A549 (cell line): ENCODE data around the gene MEF2C. TPM values are rescaled to one million over a fixed set of nuclear protein-coding genes. Genes with fewer than 3 reads are reported as not detected.

Source experiments
- ATAC-seq, 2 experiments: fragments of 200-7000 bp in 1 of 2; fragments of >200 bp in 1 of 2; cut with Nextera tagmentation in 1 of 2; cut with Tn5 transposase in 1 of 2; 3 replicates each; pipeline versions ENCODE4 v1.8.0 to v1.9.1; 2018 to 2020; ENCODE audit warnings: mild to moderate bottlenecking in 1 of 2, moderate library complexity in 1 of 2
- CTCF ChIA-PET: fragments of 300-600 bp; sonication (Branson Sonifier 250); formaldehyde crosslinking; extraction: SDS; loops from one replicate; lab custom pipeline; 2021; ENCODE audit warnings: antibody characterized with exemption, inconsistent platforms; lab: Yijun Ruan, JAX
- POLR2A ChIA-PET: fragments of 350-600 bp; formaldehyde crosslinking; extraction: SDS; loops from one replicate; lab custom pipeline; 2021; ENCODE audit warnings: antibody characterized with exemption, inconsistent platforms; lab: Yijun Ruan, JAX
- DNase-seq, 2 experiments: peaks; one replicate each; pipeline versions ENCODE4 v3.0.0 to v3.0.0-alpha.2; 2011 to 2016; ENCODE audit warnings: low read depth in 1 of 2, low spot score in 1 of 2
- FAIRE-seq: peaks from 2 replicates; lab custom pipeline; 2011; peaks lifted over from hg19 to GRCh38; lab: Jason Lieb, UNC
- H3K27ac ChIP-seq, 2 experiments: fragments of >200 bp; sonication (Bioruptor Twin); formaldehyde crosslinking; 3 replicates each; pipeline ENCODE4 v1.5.1; 2016 to 2017
- H3K4me1 ChIP-seq: fragments of >200 bp; sonication (Bioruptor Twin); formaldehyde crosslinking; 3 replicates; pipeline ENCODE4 v1.6.1; 2016
- H3K4me2 ChIP-seq: fragments of >200 bp; sonication (Bioruptor Twin); formaldehyde crosslinking; 3 replicates; pipeline ENCODE4 v1.6.1; 2016
- H3K4me3 ChIP-seq: fragments of >200 bp; sonication (Bioruptor Twin); formaldehyde crosslinking; 3 replicates; pipeline ENCODE4 v1.5.1; 2016
- H3K9me3 ChIP-seq: fragments of >200 bp; sonication (Bioruptor Twin); formaldehyde crosslinking; 3 replicates; pipeline ENCODE4 v1.6.1; 2016
- BHLHE40 ChIP-seq: IDR thresholded peaks from 2 replicates; pipeline ENCODE4 v1.6.1; 2012; ENCODE audit warnings: low read depth, low read length, inconsistent platforms
- CBX8 ChIP-seq: fragments of 200-600 bp; sonication (generic); IDR thresholded peaks from 2 replicates; pipeline ENCODE4 v1.6.1; 2016
- CEBPB ChIP-seq, 2 experiments: fragments of >200 bp in 1 of 2; sonication (Bioruptor Twin) in 1 of 2; formaldehyde crosslinking in 1 of 2; IDR thresholded peaks; 2 replicates each; pipeline ENCODE4 v1.6.1; 2012 to 2016
- CHD4 ChIP-seq: fragments of 200-600 bp; sonication (generic); IDR thresholded peaks from 2 replicates; pipeline ENCODE4 v1.6.1; 2016; ENCODE audit warnings: antibody characterized with exemption, mild to moderate bottlenecking, borderline replicate concordance
- E2F6 ChIP-seq: IDR thresholded peaks from 2 replicates; pipeline ENCODE4 v1.6.1; 2012; ENCODE audit warnings: low read depth, borderline replicate concordance
- ELK1 ChIP-seq: fragments of 150-350 bp; IDR thresholded peaks from 2 replicates; pipeline ENCODE4 v1.6.1; 2014; ENCODE audit warnings: low read depth, mild to moderate bottlenecking, low read length
- EP300 ChIP-seq, 2 experiments: fragments of >200 bp; sonication (Bioruptor Twin); formaldehyde crosslinking; IDR thresholded peaks; 2 replicates in 1 of 2; 3 replicates in 1 of 2; pipeline ENCODE4 v1.6.1; 2016 to 2017
- ESRRA ChIP-seq: fragments of 150-350 bp; IDR thresholded peaks from 2 replicates; pipeline ENCODE4 v1.6.1; 2014; ENCODE audit warnings: mild to moderate bottlenecking, low read length, borderline replicate concordance
- GATA3 ChIP-seq: IDR thresholded peaks from 2 replicates; pipeline ENCODE4 v1.6.1; 2012; ENCODE audit warnings: borderline replicate concordance
- HOXA7 ChIP-seq: fragments of 250-450 bp; sonication (Bioruptor Pico); IDR thresholded peaks from 2 replicates; pipeline ENCODE4 v1.5.0; 2020; ENCODE audit warnings: mild to moderate bottlenecking, moderate library complexity
- HOXB13 ChIP-seq: fragments of 250-450 bp; sonication (Bioruptor Pico); IDR thresholded peaks from 2 replicates; pipeline ENCODE4 v1.5.0; 2020; ENCODE audit warnings: low read depth, mild to moderate bottlenecking, moderate library complexity
- HOXB5 ChIP-seq: fragments of 250-450 bp; sonication (Bioruptor Pico); IDR thresholded peaks from 2 replicates; pipeline ENCODE4 v1.5.0; 2020; ENCODE audit warnings: mild to moderate bottlenecking, moderate library complexity
- JUN ChIP-seq, 2 experiments: fragments of >200 bp; sonication (Bioruptor Twin); formaldehyde crosslinking; IDR thresholded peaks; 2 replicates in 1 of 2; 3 replicates in 1 of 2; pipeline ENCODE4 v1.6.1; 2016 to 2017
- JUNB ChIP-seq: fragments of >200 bp; sonication (Bioruptor Twin); formaldehyde crosslinking; IDR thresholded peaks from 2 replicates; pipeline ENCODE4 v1.6.1; 2016
- MAFK ChIP-seq: fragments of 450-650 bp; IDR thresholded peaks from 2 replicates; pipeline ENCODE4 v1.6.1; 2014; ENCODE audit not compliant: partially characterized antibody
- MAZ ChIP-seq: fragments of 150-350 bp; IDR thresholded peaks from 2 replicates; pipeline ENCODE4 v1.6.1; 2014; ENCODE audit warnings: antibody characterized with exemption, low read depth, low read length, borderline replicate concordance
- NPAS2 ChIP-seq: fragments of 250-450 bp; sonication (Bioruptor Pico); IDR thresholded peaks from 2 replicates; pipeline ENCODE4 v1.8.0; 2022; ENCODE audit warnings: mild to moderate bottlenecking, moderate library complexity, borderline replicate concordance
- PHF8 ChIP-seq: fragments of 200-600 bp; sonication (generic); IDR thresholded peaks from 2 replicates; pipeline ENCODE4 v1.6.1; 2016; ENCODE audit warnings: low read depth, mild to moderate bottlenecking, antibody characterized with exemption, moderate library complexity, borderline replicate concordance
- RAD21 ChIP-seq, 2 experiments: fragments of >200 bp in 1 of 2; sonication (Bioruptor Twin) in 1 of 2; formaldehyde crosslinking in 1 of 2; IDR thresholded peaks in 1 of 2; conservative IDR thresholded peaks in 1 of 2; 2 replicates in 1 of 2; 3 replicates in 1 of 2; pipeline ENCODE4 v1.6.1; 2012 to 2018; ENCODE audit warnings: inconsistent platforms in 1 of 2
- RARB ChIP-seq: fragments of 250-450 bp; sonication (Bioruptor Pico); IDR thresholded peaks from 2 replicates; pipeline ENCODE4 v1.8.0; 2021; ENCODE audit warnings: mild to moderate bottlenecking, moderate library complexity
- RNF2 ChIP-seq: fragments of 200-600 bp; sonication (generic); IDR thresholded peaks from 2 replicates; pipeline ENCODE4 v1.6.1; 2016; ENCODE audit warnings: low read depth, mild to moderate bottlenecking, antibody characterized with exemption, moderate library complexity, borderline replicate concordance
- SMC3 ChIP-seq: fragments of >200 bp; sonication (Bioruptor Twin); formaldehyde crosslinking; IDR thresholded peaks from 3 replicates; pipeline ENCODE4 v1.6.1; 2018; ENCODE audit warnings: inconsistent platforms
- TP53 ChIP-seq: fragments of 250-450 bp; sonication (Bioruptor Pico); IDR thresholded peaks from 2 replicates; pipeline ENCODE4 v1.5.0; 2021; ENCODE audit warnings: mild to moderate bottlenecking, moderate library complexity
- ZFP36 ChIP-seq: fragments of 450-650 bp; IDR thresholded peaks from 2 replicates; pipeline ENCODE4 v1.6.1; 2014; ENCODE audit warnings: borderline replicate concordance; ENCODE audit not compliant: partially characterized antibody
- ZNF302 ChIP-seq: fragments of 250-450 bp; sonication (Bioruptor Pico); IDR thresholded peaks from 2 replicates; pipeline ENCODE4 v1.9.0; 2021; ENCODE audit warnings: inconsistent platforms, mild to moderate bottlenecking, moderate library complexity
- ZSCAN20 ChIP-seq: fragments of 250-450 bp; sonication (Bioruptor Pico); IDR thresholded peaks from 2 replicates; pipeline ENCODE4 v1.8.0; 2022; ENCODE audit warnings: mild to moderate bottlenecking, moderate library complexity
- WGBS: methylation state at CpG from one replicate; pipeline ENCODE4 v1.1.6; 2017; ENCODE audit errors: missing lambda C conversion rate; 5-methylcytosine and 5-hydroxymethylcytosine counted together
- polyA plus RNA-seq, 4 experiments: library from polyadenylated mRNA; depleted of rRNA in 3 of 4; stranded (reverse); fragments of >200 nt; fragmentation: RNase III in 1 of 4; extraction: RNeasy Plus Mini Kit Qiagen cat#74134 plus additional on column Dnase treatment in 1 of 4; gene quantifications; 2 replicates in 3 of 4; 3 replicates in 1 of 4; pipeline ENCODE4 v1.2.3, GENCODE V29; 2011 to 2017
- TF ChIP-seq, protein P1 (sequence below): IDR thresholded peaks from 2 replicates; pipeline ENCODE4 v1.6.1; 2012
- TF ChIP-seq, protein P2 (sequence below): fragments of 450-650 bp; IDR thresholded peaks from 2 replicates; pipeline ENCODE4 v1.6.1; 2014; ENCODE audit warnings: antibody characterized with exemption

MEF2C gene
- polyA plus RNA-seq, 2 of the 4 experiments (the other 2 are of a cell fraction), result 0.03 to 0.06 TPM

DNA sequence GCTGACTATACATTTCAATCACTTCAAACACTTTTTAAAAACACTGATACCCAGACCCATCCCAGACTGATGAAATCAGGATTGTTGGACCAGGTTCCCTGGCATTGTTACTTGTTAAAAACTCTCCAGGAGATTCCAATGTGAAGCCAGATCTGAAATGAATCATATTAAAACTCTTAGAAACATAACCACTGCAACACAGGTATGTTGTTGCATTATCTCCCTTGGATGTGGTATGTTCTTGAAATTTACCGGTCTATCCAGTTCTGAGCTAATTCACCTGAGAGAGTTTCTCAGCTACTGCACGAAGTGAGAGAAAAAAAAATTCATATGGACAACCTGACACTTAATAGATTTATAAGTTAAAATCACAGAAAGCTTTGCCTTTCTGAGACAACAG is 21.8 kb downstream of the MEF2C start:
- no peak overlapping the region for H3K27ac ChIP-seq
- FAIRE-seq, result no peak
- ChIA-PET CTCF (no interaction called here), POLR2A (no interaction called here)
- H3K9me3 ChIP-seq, result no peaks in the 10 kb centered on the region
- 36% methylated on average over 2 of the region's 2 CpGs for WGBS
- TF ChIP-seq MAFK, result no peak
- no peak for TF ChIP-seq RNF2
- TF ChIP-seq MAZ, result no peak
- no peak for TF ChIP-seq HOXA7
- TF ChIP-seq, protein P1, sequence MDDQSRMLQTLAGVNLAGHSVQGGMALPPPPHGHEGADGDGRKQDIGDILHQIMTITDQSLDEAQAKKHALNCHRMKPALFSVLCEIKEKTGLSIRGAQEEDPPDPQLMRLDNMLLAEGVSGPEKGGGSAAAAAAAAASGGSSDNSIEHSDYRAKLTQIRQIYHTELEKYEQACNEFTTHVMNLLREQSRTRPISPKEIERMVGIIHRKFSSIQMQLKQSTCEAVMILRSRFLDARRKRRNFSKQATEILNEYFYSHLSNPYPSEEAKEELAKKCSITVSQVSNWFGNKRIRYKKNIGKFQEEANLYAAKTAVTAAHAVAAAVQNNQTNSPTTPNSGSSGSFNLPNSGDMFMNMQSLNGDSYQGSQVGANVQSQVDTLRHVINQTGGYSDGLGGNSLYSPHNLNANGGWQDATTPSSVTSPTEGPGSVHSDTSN, result no peak
- no peak for TF ChIP-seq RAD21 (conservative IDR thresholded peaks at IDR 0.05 in 1 of 2, IDR thresholded peaks at IDR 0.05 in 1 of 2)
- TF ChIP-seq RARB (CRISPR knock-in tag), result no peak
- TF ChIP-seq ZFP36, result no peak
- TF ChIP-seq PHF8, result no peak
- TF ChIP-seq ESRRA, result no peak
- no peak for TF ChIP-seq CEBPB (IDR thresholded peaks at IDR 0.05)
- no peak for TF ChIP-seq JUNB
- TF ChIP-seq GATA3, result no peak
- TF ChIP-seq, protein P2, sequence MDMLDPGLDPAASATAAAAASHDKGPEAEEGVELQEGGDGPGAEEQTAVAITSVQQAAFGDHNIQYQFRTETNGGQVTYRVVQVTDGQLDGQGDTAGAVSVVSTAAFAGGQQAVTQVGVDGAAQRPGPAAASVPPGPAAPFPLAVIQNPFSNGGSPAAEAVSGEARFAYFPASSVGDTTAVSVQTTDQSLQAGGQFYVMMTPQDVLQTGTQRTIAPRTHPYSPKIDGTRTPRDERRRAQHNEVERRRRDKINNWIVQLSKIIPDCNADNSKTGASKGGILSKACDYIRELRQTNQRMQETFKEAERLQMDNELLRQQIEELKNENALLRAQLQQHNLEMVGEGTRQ, result no peak
- TF ChIP-seq, all 56 proteins: peak for 0
- Histone ChIP-seq H3K4me1 (no peaks in the 10 kb centered on the region), H3K4me2 (no peak overlapping the region), H3K4me3 (no peak overlapping the region)
- DNase-seq (no peak), ATAC-seq (no peak)

- POLR2A ChIA-PET, result no interaction called here
- FAIRE-seq (no peak), DNase-seq (no peak), ATAC-seq (no peak)
- H3K27ac ChIP-seq, result no peak overlapping the region
- no peaks in the 10 kb centered on the region for H3K4me1 ChIP-seq
- CTCF ChIA-PET, result no interaction called here
- TF ChIP-seq RNF2, result no peak
- TF ChIP-seq ZNF302, result no peak
- TF ChIP-seq CHD4, result no peak
- TF ChIP-seq CBX8, result no peak
- no peak for TF ChIP-seq HOXB5
- TF ChIP-seq BHLHE40, result no peak
- TF ChIP-seq ZSCAN20 (CRISPR knock-in tag), result no peak
- TF ChIP-seq NPAS2 (CRISPR knock-in tag), result no peak
- TF ChIP-seq, protein P1, result no peak
- TF ChIP-seq JUN (IDR thresholded peaks at IDR 0.05), result no peak
- WGBS, result 6% methylated on average over 1 of the region's 1 CpG
- no peak overlapping the region for H3K4me2 ChIP-seq
- no peak overlapping the region for H3K4me3 ChIP-seq
- no peaks in the 10 kb centered on the region for H3K9me3 ChIP-seq
Measured at GRCh38 chr5:88860501-88860900, 22.5 kb downstream of the MEF2C start.

GRCh38 chr5:88858392-88858791 is 24.6 kb downstream of the MEF2C start:
- ChIA-PET CTCF (no interaction called here), POLR2A (no interaction called here)
- no peak overlapping the region for H3K4me3 ChIP-seq
- H3K27ac ChIP-seq, result no peak overlapping the region
- TF ChIP-seq CEBPB (IDR thresholded peaks at IDR 0.05), result no peak
- TF ChIP-seq ELK1, result no peak
- TF ChIP-seq SMC3, result no peak
- TF ChIP-seq TP53 (CRISPR knock-in tag), result no peak
- no peak for TF ChIP-seq NPAS2 (CRISPR knock-in tag)
- TF ChIP-seq EP300 (IDR thresholded peaks at IDR 0.05), result no peak
- TF ChIP-seq HOXB13 (CRISPR knock-in tag), result no peak
- TF ChIP-seq BHLHE40, result no peak
- TF ChIP-seq HOXA7, result no peak
- TF ChIP-seq E2F6, result no peak
- H3K4me2 ChIP-seq, result no peak overlapping the region
- no peak for DNase-seq
- no peaks in the 10 kb centered on the region for H3K9me3 ChIP-seq
- no peak for ATAC-seq
- FAIRE-seq, result no peak
- no peaks in the 10 kb centered on the region for H3K4me1 ChIP-seq
- 10% methylated on average over 1 of the region's 1 CpG for WGBS
